Stomach (tissue), 9 donors: Measurements from ENCODE around the gene NAT9. TPM values are rescaled to one million over a fixed set of nuclear protein-coding genes. Genes with fewer than 3 reads are reported as not detected.
A peak's percentile ranks its signal among the peaks of the same experiment; 100 is the strongest.

Experiments
- DNase-seq, 2 donors: peaks; one replicate each; pipeline versions ENCODE4 v3.0.0 to v3.0.0-alpha.2; 2013 to 2019
- H3K27ac ChIP-seq, 5 donors: fragments of 200-600 bp in 4 of 5; sonication (generic) in 4 of 5; one replicate each; pipeline ENCODE4 v1.5.1; 2013 to 2019; ENCODE audit warnings: mild to moderate bottlenecking in 1 of 5, moderate library complexity in 1 of 5
- H3K27me3 ChIP-seq, 3 donors: fragments of 200-600 bp; sonication (generic); one replicate each; pipeline ENCODE4 v1.5.1; 2017 to 2019; ENCODE audit warnings: mixed run types in 1 of 3
- H3K36me3 ChIP-seq, 4 donors: fragments of 200-600 bp; sonication (generic); 1 replicate in 3 of 4; 2 replicates in 1 of 4; pipeline ENCODE4 v1.5.1; 2016 to 2019
- H3K4me1 ChIP-seq, 4 donors: fragments of 200-600 bp; sonication (generic); one replicate each; pipeline ENCODE4 v1.5.1; 2016 to 2019
- H3K4me3 ChIP-seq, 4 donors: fragments of 200-600 bp; sonication (generic) in 3 of 4; one replicate each; pipeline ENCODE4 v1.5.1; 2016 to 2019; ENCODE audit warnings: mild to moderate bottlenecking in 1 of 4
- H3K9me3 ChIP-seq, 4 donors: fragments of 200-600 bp; sonication (generic); one replicate each; pipeline ENCODE4 v1.5.1; 2016 to 2019
- CTCF ChIP-seq, 7 experiments: fragments of 450-650 bp in 4 of 7; fragments of 200-600 bp in 3 of 7; sonication (generic) in 3 of 7; IDR thresholded peaks; one replicate each; pipeline ENCODE4 v1.5.1; 2016 to 2019; ENCODE audit warnings: antibody characterized with exemption in 7 of 7, control low read depth in 2 of 7, mild to moderate bottlenecking in 1 of 7
- EP300 ChIP-seq: sonication (generic); formaldehyde crosslinking; IDR thresholded peaks from one replicate; pipeline ENCODE4 v1.6.1; 2017; ENCODE audit warnings: antibody characterized with exemption
- POLR2A ChIP-seq, 4 donors: fragments of 450-650 bp; IDR thresholded peaks; one replicate each; pipeline ENCODE4 v1.6.1; 2016; ENCODE audit warnings: antibody characterized with exemption in 4 of 4, control low read depth in 2 of 4, mild to moderate bottlenecking in 1 of 4, moderate library complexity in 1 of 4
- POLR2AphosphoS5 ChIP-seq, 3 donors: sonication (generic); formaldehyde crosslinking; IDR thresholded peaks; one replicate each; pipeline ENCODE4 v1.6.1; 2016; ENCODE audit warnings: antibody characterized with exemption in 3 of 3
- WGBS, 5 donors: extraction: QIAGEN DNeasy Blood & Tissue Kit in 3 of 5; methylation state at CpG; one replicate each; pipeline versions ENCODE4 v1.1.5 to v1.1.7; 2013 to 2018; 5-methylcytosine and 5-hydroxymethylcytosine counted together
- intact Hi-C: fragments of 100-400 bp; cut with DNase I; formaldehyde crosslinking; loops from one replicate; pipeline ENCODE4 v1.15.1; 2023; ENCODE audit warnings: low total_unique reads
- polyA plus RNA-seq, 3 donors: library from polyadenylated mRNA; stranded (reverse); fragments of 200-250 nt; gene quantifications; one replicate each; pipeline ENCODE4 v1.2.3, GENCODE V29; 2013
- total RNA-seq, 5 donors: library from RNA; depleted of rRNA; stranded (reverse); fragments of >200 nt; gene quantifications; one replicate each; pipeline versions ENCODE4 v1.1.0 to v1.2.3, GENCODE V29; 2014 to 2016
- donor health status: healthy with polysubstance abuse.
- donor health status: Bipolar disorder and iron deficiency.
- donor health status: healthy.

Gene NAT9
- total and polyA plus RNA-seq, 8 donors: 14.5 to 33.5 (median 21.9) TPM

DNA sequence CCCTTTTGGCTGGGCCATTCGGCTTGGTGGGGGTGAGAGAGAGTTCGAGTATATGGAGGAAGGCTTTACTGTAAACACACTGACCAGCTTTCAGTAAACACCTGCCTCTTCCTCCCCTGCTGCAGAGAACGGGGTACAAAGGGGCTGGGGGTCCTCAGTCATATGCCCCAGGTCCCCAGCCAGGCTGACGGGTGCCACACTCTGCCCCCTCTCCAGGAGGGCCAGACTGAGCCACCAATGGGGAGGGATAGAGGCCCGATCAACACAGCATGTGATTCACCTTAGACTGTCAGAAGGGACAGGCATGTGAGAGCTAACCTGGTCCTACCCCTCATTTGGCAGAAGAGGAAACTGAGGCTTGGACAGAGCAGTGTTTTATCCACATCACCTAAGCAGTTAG lies 14.7 kb downstream of the NAT9 start:
- H3K4me3 ChIP-seq: no peak overlapping the region
- TF ChIP-seq POLR2AphosphoS5 (IDR thresholded peaks at IDR 0.05): no peak
- whole genome bisulfite sequencing, 5 donors: 56 to 70% (median 60%) methylated on average over 4 to 5 of the region's 5 CpGs
- H3K9me3 ChIP-seq: no peaks in the 10 kb centered on the region
- DNase-seq: no peak
- peaks cover 0 to 19% (median 17%) of the 10 kb centered on the region in 4 donors for H3K36me3 ChIP-seq
- intact Hi-C loops: no loop called here
- H3K4me1 ChIP-seq: peaks cover 62 to 86% (median 74%) of the 10 kb centered on the region in 4 donors
- H3K27ac ChIP-seq: peak overlapping the region in 4 of 5 donors; percentile 60 to 75 (median 72)
- H3K27me3 ChIP-seq: no peaks in the 10 kb centered on the region

GRCh38 chr17:74760404-74761105 lies 15.6 kb downstream of the NAT9 start:
- Histone ChIP-seq H3K4me1 (peaks cover 64 to 81% (median 76%) of the 10 kb centered on the region in 4 donors), H3K4me3 (no peak overlapping the region), H3K27me3 (no peaks in the 10 kb centered on the region), H3K27ac (peak overlapping the region; percentile 60 to 75 (median 69)), H3K9me3 (no peaks in the 10 kb centered on the region), H3K36me3 (peaks cover 0 to 18% (median 15%) of the 10 kb centered on the region in 4 donors)
- 50 to 67% (median 52%) methylated on average over 7 of the region's 7 CpGs for WGBS, 5 donors
- TF ChIP-seq POLR2A (IDR thresholded peaks at IDR 0.05) (no peak), EP300 (no peak), CTCF (IDR thresholded peaks at IDR 0.05) (no peak), POLR2AphosphoS5 (IDR thresholded peaks at IDR 0.05) (no peak)
- DNase-seq: no peak
- intact Hi-C loops: no loop called here

DNA sequence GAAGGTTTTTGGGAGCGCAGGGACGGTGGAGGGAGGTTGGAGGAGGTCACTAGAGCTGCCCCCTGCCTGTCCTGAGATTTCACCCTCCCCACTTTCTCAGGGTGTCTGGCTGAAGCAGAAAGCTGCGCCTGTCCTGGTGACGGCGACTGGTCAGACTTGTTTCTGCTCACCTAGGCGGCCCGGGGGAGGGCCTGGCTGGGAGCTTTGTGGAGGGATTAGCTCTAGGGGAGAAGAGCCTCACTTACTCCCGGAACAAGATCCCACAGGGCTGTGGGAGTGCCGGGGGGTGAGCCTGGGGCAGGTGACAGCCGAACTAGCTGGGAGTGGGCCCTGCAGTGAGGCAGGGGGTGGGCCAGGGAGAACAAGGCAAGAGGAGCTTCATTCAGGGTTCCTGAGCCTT lies 16.2 kb downstream of the NAT9 start:
- Histone ChIP-seq H3K27me3 (no peaks in the 10 kb centered on the region), H3K4me3 (peak overlapping the region in 1 of 4 donors; percentile 7), H3K4me1 (peaks cover 70 to 87% (median 77%) of the 10 kb centered on the region in 4 donors), H3K36me3 (peaks cover 0 to 18% (median 13%) of the 10 kb centered on the region in 4 donors), H3K9me3 (no peaks in the 10 kb centered on the region), H3K27ac (peak overlapping the region; percentile 60 to 75 (median 69))
- 29 to 46% (median 38%) methylated on average over 7 to 10 of the region's 10 CpGs for WGBS, 5 donors
- peak; percentile 83 to 91 for DNase-seq
- TF ChIP-seq POLR2AphosphoS5 (IDR thresholded peaks at IDR 0.05) (peak in 1 of 3 donors; percentile 33), POLR2A (IDR thresholded peaks at IDR 0.05) (no peak)
- intact Hi-C loops: no loop called here

- peaks cover 0 to 14% (median 7%) of the 10 kb centered on the region in 4 donors for H3K36me3 ChIP-seq
- intact Hi-C loops: no loop called here
- TF ChIP-seq POLR2AphosphoS5 (IDR thresholded peaks at IDR 0.05) (no peak), EP300 (no peak), CTCF (IDR thresholded peaks at IDR 0.05) (no peak), POLR2A (IDR thresholded peaks at IDR 0.05) (no peak)
- H3K4me3 ChIP-seq: peak overlapping the region in 1 of 4 donors; percentile 7
- H3K27ac ChIP-seq: peak overlapping the region; percentile 60 to 75 (median 69)
- H3K27me3 ChIP-seq: no peaks in the 10 kb centered on the region
- DNase-seq: no peak
- H3K4me1 ChIP-seq: peaks cover 73 to 88% (median 77%) of the 10 kb centered on the region in 4 donors
- H3K9me3 ChIP-seq: no peaks in the 10 kb centered on the region
- WGBS, 5 donors: 31 to 60% (median 46%) methylated on average over 3 to 9 of the region's 9 CpGs
These were observed 16.8 kb downstream of the NAT9 start for GRCh38 chr17:74759243-74759801.

DNA sequence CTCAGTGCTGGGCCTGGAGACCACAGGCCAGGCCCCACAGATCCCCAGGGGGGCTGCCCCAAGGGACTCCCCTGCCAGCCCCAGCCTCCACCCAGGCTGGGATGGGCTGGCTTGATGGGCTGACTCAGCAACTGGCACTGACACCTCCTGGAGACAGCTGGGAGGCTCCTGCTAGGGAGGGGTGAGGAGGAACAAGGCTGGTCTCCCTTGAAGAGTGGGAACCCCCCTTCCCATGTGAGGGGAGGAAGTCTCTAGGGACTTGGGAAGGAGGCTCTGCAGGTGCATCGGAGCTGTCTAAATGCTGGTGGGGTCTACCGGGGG lies 17.3 kb downstream of the NAT9 start:
- Histone ChIP-seq H3K36me3 (peaks cover 0 to 9% (median 4%) of the 10 kb centered on the region in 4 donors), H3K27me3 (no peaks in the 10 kb centered on the region), H3K4me1 (peaks cover 71 to 87% (median 75%) of the 10 kb centered on the region in 4 donors), H3K9me3 (no peaks in the 10 kb centered on the region), H3K27ac (peak overlapping the region; percentile 60 to 75 (median 69)), H3K4me3 (peak overlapping the region in 1 of 4 donors; percentile 6)
- intact Hi-C loops: no loop called here
- DNase-seq: peak in 1 of 2 donors; percentile 63
- 60 to 86% (median 66%) methylated on average over 1 to 2 of the region's 2 CpGs for WGBS, 5 donors
- TF ChIP-seq POLR2A (IDR thresholded peaks at IDR 0.05) (no peak), POLR2AphosphoS5 (IDR thresholded peaks at IDR 0.05) (no peak), EP300 (no peak), CTCF (IDR thresholded peaks at IDR 0.05) (no peak)
